GM12878 (cell line): ENCODE measurements around the gene ARPC5L. TPM values are rescaled to one million over a fixed set of nuclear protein-coding genes. Genes with fewer than 3 reads are reported as not detected.
"Not testable (repeated sequence)": the region's sequence is repeated elsewhere in the genome, so short reads cannot be mapped to it uniquely, and the experiment has no call there.

Experiments used
- ATAC-seq: fragments of 200-7000 bp; cut with Tn5 transposase; 3 replicates; pipeline ENCODE4 v1.9.1; 2020; ENCODE audit warnings: mild to moderate bottlenecking, moderate library complexity
- BruUV-seq: library from RNA; stranded (reverse); fragments of 400-500 nt; replicated peaks from 2 replicates; lab custom pipeline; 2021; lab: Mats Ljungman, UMichigan
- CTCF ChIA-PET: fragments of 300-600 bp; sonication (Branson Sonifier 250); formaldehyde crosslinking; extraction: SDS; loops from one replicate; lab custom pipeline; 2021; ENCODE audit warnings: inconsistent platforms; lab: Yijun Ruan, JAX
- POLR2A ChIA-PET: fragments of 350-600 bp; formaldehyde crosslinking; extraction: SDS; loops from one replicate; lab custom pipeline; 2021; ENCODE audit warnings: inconsistent platforms; lab: Charles Lee
- RAD21 ChIA-PET: fragments of 300-600 bp; sonication (Branson Sonifier 250); formaldehyde crosslinking; loops from one replicate; lab custom pipeline; 2023; ENCODE audit warnings: antibody characterized with exemption; ENCODE audit not compliant: unreplicated experiment; lab: Charles Lee
- SMC1A ChIA-PET: fragments of 300-600 bp; sonication (Branson Sonifier 250); formaldehyde crosslinking; loops from one replicate; lab custom pipeline; 2023; ENCODE audit not compliant: unreplicated experiment, uncharacterized antibody; lab: Charles Lee
- DNase-seq: peaks from one replicate; pipeline ENCODE4 v3.0.0-alpha.2; 2011; ENCODE audit warnings: low read depth, low spot score
- FAIRE-seq: peaks from 3 replicates; lab custom pipeline; 2011; peaks lifted over from hg19 to GRCh38; lab: Jason Lieb, UNC
- H2AFZ ChIP-seq: 2 replicates; pipeline ENCODE4 v1.6.0; 2011; ENCODE audit warnings: low read depth, low read length, control low read depth; ENCODE audit not compliant: control insufficient read depth
- H3K27ac ChIP-seq: 2 replicates; pipeline ENCODE4 v1.5.1; 2011; ENCODE audit warnings: control low read depth; ENCODE audit not compliant: control insufficient read depth, insufficient read depth
- H3K27me3 ChIP-seq, 2 experiments: replicated peaks in 1 of 2; 2 replicates each; pipeline versions ENCODE4 v1.6.0 to v1.6.1; 2011; ENCODE audit warnings: low read length in 1 of 2; ENCODE audit not compliant: control insufficient read depth in 2 of 2, insufficient read depth in 2 of 2
- H3K36me3 ChIP-seq, 2 experiments: 2 replicates each; pipeline ENCODE4 v1.5.1; 2011; ENCODE audit warnings: low read length in 1 of 2; ENCODE audit not compliant: control insufficient read depth in 2 of 2, insufficient read depth in 2 of 2
- H3K4me1 ChIP-seq: 2 replicates; pipeline ENCODE4 v1.6.1; 2011; ENCODE audit warnings: mild to moderate bottlenecking, low read length, moderate library complexity, mixed read lengths; ENCODE audit not compliant: control insufficient read depth, insufficient read depth
- H3K4me2 ChIP-seq: 2 replicates; pipeline ENCODE4 v1.6.0; 2011; ENCODE audit warnings: control low read depth; ENCODE audit not compliant: control insufficient read depth, insufficient read depth
- H3K4me3 ChIP-seq: fragments of 200-600 bp; sonication (generic); 2 replicates; pipeline ENCODE4 v1.5.1; 2016
- H3K79me2 ChIP-seq: 2 replicates; pipeline ENCODE4 v1.6.0; 2011; ENCODE audit warnings: low read length; ENCODE audit not compliant: control insufficient read depth, insufficient read depth
- H3K9ac ChIP-seq: 2 replicates; pipeline ENCODE4 v1.8.0; 2011; ENCODE audit warnings: low read length, control low read depth, mixed read lengths; ENCODE audit not compliant: control insufficient read depth, insufficient read depth
- H3K9me3 ChIP-seq: replicated peaks from 3 replicates; pipeline ENCODE4 v1.5.1; 2011; ENCODE audit warnings: mild to moderate bottlenecking, low read length; ENCODE audit not compliant: control insufficient read depth, insufficient read depth
- H4K20me1 ChIP-seq: 2 replicates; pipeline ENCODE4 v1.6.0; 2011; ENCODE audit not compliant: control insufficient read depth, insufficient read depth
- ATF7 ChIP-seq: fragments of 450-650 bp; IDR thresholded peaks from 2 replicates; pipeline ENCODE4 v1.6.1; 2016; ENCODE audit warnings: low read depth, mild to moderate bottlenecking
- BACH1 ChIP-seq: fragments of 450-650 bp; IDR thresholded peaks from 2 replicates; pipeline ENCODE4 v1.6.1; 2017; ENCODE audit warnings: mild to moderate bottlenecking, borderline replicate concordance
- BCL11A ChIP-seq: IDR thresholded peaks from 2 replicates; pipeline ENCODE4 v1.6.1; 2011; ENCODE audit warnings: low read depth, low read length
- CBX5 ChIP-seq: sonication (generic); IDR thresholded peaks from 2 replicates; pipeline ENCODE4 v1.6.1; 2016; ENCODE audit warnings: low read depth, moderate library complexity, mild to moderate bottlenecking, inconsistent platforms
- DPF2 ChIP-seq: fragments of 450-650 bp; IDR thresholded peaks from 2 replicates; pipeline ENCODE4 v1.6.1; 2017; ENCODE audit warnings: mild to moderate bottlenecking
- FOS ChIP-seq: IDR thresholded peaks from 3 replicates; pipeline ENCODE4 v1.6.1; 2011; ENCODE audit warnings: borderline replicate concordance; ENCODE audit not compliant: insufficient read length; ENCODE audit errors: extremely low read depth
- HDAC2 ChIP-seq: fragments of 200-600 bp; sonication (generic); IDR thresholded peaks from 2 replicates; pipeline ENCODE4 v1.6.1; 2017
- PAX5 ChIP-seq: IDR thresholded peaks from 2 replicates; pipeline ENCODE4 v1.6.1; 2011; ENCODE audit warnings: low read depth, low read length, borderline replicate concordance
- POLR2AphosphoS2 ChIP-seq: IDR thresholded peaks from 2 replicates; pipeline ENCODE4 v1.6.1; 2011; ENCODE audit warnings: low read depth, mild to moderate bottlenecking, low read length, improper control_type of control experiment, moderate library complexity
- POLR2AphosphoS5 ChIP-seq: IDR thresholded peaks from 2 replicates; pipeline ENCODE4 v1.6.1; 2011; ENCODE audit warnings: mild to moderate bottlenecking, low read length, inconsistent platforms
- SMAD5 ChIP-seq: IDR thresholded peaks from 2 replicates; pipeline ENCODE4 v1.6.1; 2016; ENCODE audit warnings: antibody characterized with exemption, low read depth
- SREBF2 ChIP-seq: IDR thresholded peaks from 2 replicates; pipeline ENCODE4 v1.6.1; 2012; ENCODE audit warnings: mild to moderate bottlenecking, low read length
- WGBS: methylation state at CpG from one replicate; pipeline ENCODE4 v1.1.6; 2016; ENCODE audit warnings: low lambda C conversion rate; ENCODE audit not compliant: insufficient replicate concordance, insufficient coverage; ENCODE audit errors: missing lambda C conversion rate; 5-methylcytosine and 5-hydroxymethylcytosine counted together
- in situ Hi-C: fragments of 300-500 bp; cut with MboI; formaldehyde crosslinking; loops from 9 replicates; pipeline ENCODE4 v1.14.3; 2018; ENCODE audit warnings: mixed read lengths
- intact Hi-C: fragments of 100-400 bp; cut with micrococcal nuclease; formaldehyde crosslinking; loops from one replicate; pipeline ENCODE4 v1.14.2; 2022; ENCODE audit not compliant: unreplicated experiment
- polyA plus RNA-seq, 11 experiments: library from polyadenylated mRNA; depleted of rRNA in 4 of 11; unstranded in 6 of 11; stranded (reverse) in 5 of 11; fragments of >200 nt; fragmentation: Nextera tagmentation in 4 of 11; fragmentation: Illumina TruSeq in 1 of 11; extraction: Ambion mirVana in 4 of 11; extraction: Trizol in 1 of 11; gene quantifications; 1 replicate in 1 of 11; 2 replicates in 10 of 11; pipeline versions ENCODE4 v1.2.1 to v1.2.3, GENCODE V29; 2011 to 2016; ENCODE audit warnings: inconsistent platforms in 2 of 11, missing spikeins in 2 of 11, low read depth in 1 of 11
- total RNA-seq, 4 experiments: library from RNA; depleted of rRNA in 3 of 4; stranded (reverse); fragments of >200 nt in 3 of 4; fragmentation: Illumina TruSeq in 1 of 4; extraction: Trizol in 1 of 4; gene quantifications; 2 replicates each; pipeline versions ENCODE4 v1.2.1 to v1.2.3, GENCODE V29; 2013 to 2021

Gene ARPC5L
- total and polyA plus RNA-seq, 10 of the 15 experiments (the other 5 are each of a cell fraction or from before 2014, with no cell fraction given), result 42.3 to 207 (median 104) TPM

GRCh38 chr9:124913378-124913777 lies 51.4 kb downstream of the ARPC5L start:
- H3K27me3 ChIP-seq, result no peaks in the 10 kb centered on the region
- peaks cover 5 to 11% of the 10 kb centered on the region in 2 experiments; a peak in 3 of 4 replicates for H3K36me3 ChIP-seq
- no peaks in the 10 kb centered on the region for H4K20me1 ChIP-seq
- CTCF ChIA-PET, result no interaction called here
- H3K9ac ChIP-seq, result no peak overlapping the region
- SMC1A ChIA-PET, result interaction anchor here (0.6 kb wide), 1 partner anchor 1215 kb away, joined by 3 read pairs; no protein-coding TSS in a partner anchor
- no peaks in the 10 kb centered on the region for H3K79me2 ChIP-seq
- intact Hi-C loops (no loop called here), in situ Hi-C loops (no loop called here)
- ATAC-seq, result no peak
- H3K4me2 ChIP-seq, result no peak overlapping the region
- FAIRE-seq, result no peak
- H3K27ac ChIP-seq, result no peak overlapping the region
- RAD21 ChIA-PET, result no interaction called here
- H3K4me1 ChIP-seq, result no peaks in the 10 kb centered on the region
- H3K9me3 ChIP-seq, result no peaks in the 10 kb centered on the region
- WGBS, result 97% methylated on average over 2 of the region's 2 CpGs
- no peak overlapping the region for H2AFZ ChIP-seq
- TF ChIP-seq PAX5 (no peak), CBX5 (no peak), DPF2 (no peak), POLR2AphosphoS2 (no peak), SREBF2 (no peak), BACH1 (no peak), BCL11A (no peak)
- POLR2A ChIA-PET, result no interaction called here
- BruUV-seq, result no TSS peak
- no peak for DNase-seq
- H3K4me3 ChIP-seq, result no peak overlapping the region

DNA sequence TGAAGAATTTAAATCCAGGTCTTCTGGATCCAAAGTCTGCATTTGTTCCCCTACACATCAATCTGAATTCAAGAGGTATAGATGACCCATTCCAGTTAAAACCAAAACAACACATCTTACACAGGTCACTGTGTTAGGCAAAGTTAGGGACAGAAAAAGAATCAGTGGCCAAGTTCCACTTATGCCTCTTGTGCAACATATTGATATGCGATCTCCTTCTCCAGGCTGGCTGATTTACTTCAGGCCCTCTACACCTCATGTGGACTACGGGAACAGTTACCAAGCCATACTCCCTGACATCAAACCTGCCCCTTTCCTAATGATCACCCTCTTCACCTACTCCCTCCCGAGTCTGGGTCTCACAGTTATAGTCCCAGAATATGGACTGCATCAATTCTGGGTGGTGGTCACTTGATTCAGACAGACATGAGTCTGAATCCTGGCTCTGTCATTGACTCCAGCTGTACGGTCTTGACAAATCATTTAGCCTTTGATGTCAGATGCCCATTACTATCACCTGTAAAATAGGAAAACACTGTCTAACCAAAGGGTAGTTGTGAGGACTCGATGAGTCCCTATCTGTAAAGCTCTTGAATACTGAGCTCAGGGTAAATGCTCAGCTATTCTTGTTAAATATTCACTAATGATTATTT lies 52.9 kb downstream of the ARPC5L start:
- intact Hi-C loops, result no loop called here
- Histone ChIP-seq H3K4me2 (no peak overlapping the region), H3K27ac (no peak overlapping the region), H3K4me3 (no peak overlapping the region), H2AFZ (no peak overlapping the region), H3K9ac (no peak overlapping the region), H3K79me2 (no peaks in the 10 kb centered on the region), H3K36me3 (peaks cover 5 to 11% of the 10 kb centered on the region in 2 experiments; a peak in 3 of 4 replicates), H4K20me1 (no peaks in the 10 kb centered on the region), H3K9me3 (no peaks in the 10 kb centered on the region), H3K27me3 (no peaks in the 10 kb centered on the region), H3K4me1 (no peaks in the 10 kb centered on the region)
- TSS peak; percentile 23 for BruUV-seq
- CTCF ChIA-PET, result no interaction called here
- TF ChIP-seq HDAC2 (no peak), POLR2AphosphoS5 (no peak), FOS (no peak), ATF7 (no peak), SMAD5 (no peak)
- RAD21 ChIA-PET, result no interaction called here
- SMC1A ChIA-PET, result interaction anchor here (0.7 kb wide), 1 partner anchor 215 kb away, joined by 3 read pairs; no protein-coding TSS in a partner anchor
- in situ Hi-C loops, result no loop called here
- WGBS, result 96% methylated on average over 5 of the region's 5 CpGs
- POLR2A ChIA-PET, result no interaction called here
- FAIRE-seq, result no peak
- DNase-seq, result no peak
- ATAC-seq, result no peak

- intact Hi-C loops, FAIRE-seq, H2AFZ ChIP-seq: not testable (repeated sequence)
Observed at GRCh38 chr9:124920394-124920793, 58.5 kb downstream of the ARPC5L start.

More at GRCh38 chr9:124920394-124920793, 58.5 kb downstream of the ARPC5L start:
- H3K79me2 ChIP-seq, H3K36me3 ChIP-seq, SMC1A ChIA-PET, in situ Hi-C loops, ATAC-seq, H3K27me3 ChIP-seq, CTCF ChIA-PET, H3K4me1 ChIP-seq, H3K9me3 ChIP-seq, POLR2A ChIA-PET, DNase-seq, RAD21 ChIA-PET, H3K27ac ChIP-seq, H3K4me2 ChIP-seq, BruUV-seq, H3K9ac ChIP-seq, H4K20me1 ChIP-seq, H3K4me3 ChIP-seq: not testable (repeated sequence)
- 96% methylated on average over 6 of the region's 6 CpGs for WGBS
